ENCODE results near the gene CD1C. TPM values are rescaled to one million over a fixed set of nuclear protein-coding genes. Genes with fewer than 3 reads are reported as not detected.
"Not testable (repeated sequence)": the region's sequence is repeated elsewhere in the genome, so short reads cannot be mapped to it uniquely, and the experiment has no call there.

CD1C gene
- total and polyA plus RNA-seq, 2 of the 8 experiments (the other 6 are each of a cell fraction or from before 2014, with no cell fraction given) = 0.06 to 0.35 TPM

DNA sequence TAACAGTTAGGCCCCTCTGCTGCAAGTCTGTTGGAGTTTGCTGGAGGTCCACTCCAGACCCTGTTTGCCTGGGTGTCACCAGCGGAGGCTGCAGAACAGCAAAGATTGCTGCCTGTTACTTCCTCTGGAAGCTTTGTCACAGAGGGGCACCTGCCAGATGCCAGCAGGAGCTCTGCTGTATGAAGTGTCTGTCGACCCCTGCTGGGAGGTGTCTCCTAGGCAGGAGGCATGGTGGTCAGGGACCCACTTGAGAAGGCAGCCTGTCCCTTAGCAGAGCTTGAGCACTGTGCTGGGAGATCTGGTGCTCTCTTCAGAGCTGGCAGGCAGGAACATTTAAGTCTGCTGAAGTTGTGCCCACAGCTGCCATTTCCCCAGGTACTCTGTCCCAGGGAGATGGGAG, 7.3 kb upstream of the CD1C start:
- H3K79me2 ChIP-seq (ENCODE audit: control insufficient read depth in 1 of 2, insufficient read depth in 2 of 2, low read length in 2 of 2); H3K18ac ChIP-seq (ENCODE audit: extremely low read depth, low read length); H3K4me2 ChIP-seq (ENCODE audit: insufficient read depth in 1 of 2, low read depth in 2 of 2, low read length in 2 of 2); H3K4ac ChIP-seq (replicated peaks; ENCODE audit: insufficient read length, low read depth, low read length); H2BK120ac ChIP-seq (replicated peaks; ENCODE audit: low read depth, low read length); H2AK5ac ChIP-seq (ENCODE audit: low read depth, low read length); DNase-seq (ENCODE audit: low read depth in 1 of 2, low spot score in 2 of 2); H4K8ac ChIP-seq (ENCODE audit: extremely low read depth, insufficient read depth, low read length); H3K23me2 ChIP-seq (ENCODE audit: low read depth, low read length); H3K36me3 ChIP-seq (ENCODE audit: control insufficient read depth in 2 of 4, insufficient read depth in 4 of 4, low read length in 3 of 4); H3K79me1 ChIP-seq (ENCODE audit: low read depth, low read length); H3K9ac ChIP-seq (replicated peaks in 1 of 4; ENCODE audit: extremely low read depth in 1 of 4, low read depth in 3 of 4, low read length in 3 of 4); FAIRE-seq; POLR2A ChIA-PET (ENCODE audit: partially characterized antibody); H2BK20ac ChIP-seq (ENCODE audit: low read length); H3K23ac ChIP-seq (ENCODE audit: insufficient read length); H2BK15ac ChIP-seq (ENCODE audit: low read length); H4K91ac ChIP-seq (replicated peaks; ENCODE audit: insufficient read length, low read length); H2BK5ac ChIP-seq (ENCODE audit: low read depth, low read length); H3K4me1 ChIP-seq (replicated peaks in 1 of 4; ENCODE audit: control insufficient read depth in 3 of 4, insufficient read depth in 4 of 4, low read length in 3 of 4); H3K27me3 ChIP-seq (replicated peaks in 1 of 4; ENCODE audit: control insufficient read depth in 3 of 4, extremely low read depth in 1 of 4, insufficient read depth in 3 of 4, low read length in 3 of 4); H2AFZ ChIP-seq (ENCODE audit: low read length); H3K56ac ChIP-seq (replicated peaks; ENCODE audit: insufficient read length, low read depth, low read length); H3K4me3 ChIP-seq (ENCODE audit: extremely low read depth in 1 of 4, insufficient read depth in 2 of 4, low read depth in 3 of 4, low read length in 4 of 4); H3K14ac ChIP-seq (ENCODE audit: insufficient read length); H2BK12ac ChIP-seq (ENCODE audit: low read depth, low read length); H4K5ac ChIP-seq (ENCODE audit: insufficient read length, low read depth, low read length); H3K27ac ChIP-seq (ENCODE audit: low read depth, low read length); H4K20me1 ChIP-seq (replicated peaks in 1 of 2; ENCODE audit: control insufficient read depth in 1 of 2, insufficient read depth in 2 of 2, low read length in 2 of 2): not testable (repeated sequence)
- CTCF ChIA-PET (ENCODE audit: partially characterized antibody) = interaction anchor here (1.1 kb wide), 1 partner anchor 225 kb away, joined by 3 read pairs; no protein-coding TSS in a partner anchor
- 80% methylated on average over 1 of the region's 2 CpGs; no CpG with 5 or more reads in 1 of the 2 experiments for WGBS, 2 experiments (ENCODE audit: extremely low coverage in 1 of 2, insufficient coverage in 1 of 2, insufficient read length in 1 of 2, insufficient replicate concordance in 2 of 2, low coverage in 1 of 2, low lambda C conversion rate in 2 of 2, missing lambda C conversion rate in 1 of 2)
- peaks cover 8 to 11% of the 10 kb centered on the region in 2 experiments; a peak in 3 of 4 replicates for H3K9me3 ChIP-seq (ENCODE audit: insufficient read depth in 2 of 2, low read depth in 1 of 2, low read length in 1 of 2)
